Right atrium auricular region (tissue), 2 donors: Measurements from ENCODE around the gene ALOX5AP. TPM values are rescaled to one million over a fixed set of nuclear protein-coding genes. Genes with fewer than 3 reads are reported as not detected.

Source experiments
- DNase-seq: peaks from one replicate; pipeline ENCODE4 v3.0.0-alpha.2; 2019; ENCODE audit warnings: low spot score
- H3K27ac ChIP-seq, 2 donors: fragments of 200-600 bp; sonication (generic); 1 replicate in 1 of 2; 2 replicates in 1 of 2; pipeline ENCODE4 v1.5.1; 2016 to 2019
- H3K27me3 ChIP-seq, 2 donors: fragments of 200-600 bp; sonication (generic); one replicate each; pipeline versions ENCODE4 v1.5.1 to v1.6.0; 2017 to 2019
- H3K36me3 ChIP-seq: fragments of 200-600 bp; sonication (generic); one replicate; pipeline ENCODE4 v1.5.1; 2016
- H3K4me1 ChIP-seq, 2 donors: fragments of 200-600 bp; sonication (generic); one replicate each; pipeline versions ENCODE4 v1.5.1 to v1.6.0; 2017 to 2019
- H3K4me3 ChIP-seq, 2 donors: fragments of 200-600 bp; sonication (generic); 1 replicate in 1 of 2; 2 replicates in 1 of 2; pipeline ENCODE4 v1.5.1; 2017 to 2019; ENCODE audit warnings: mild to moderate bottlenecking in 1 of 2, moderate library complexity in 1 of 2
- H3K9me3 ChIP-seq, 2 donors: fragments of 200-600 bp; sonication (generic); one replicate each; pipeline ENCODE4 v1.5.1; 2019
- CTCF ChIP-seq, 2 donors: fragments of 200-600 bp; sonication (generic); IDR thresholded peaks; one replicate each; pipeline ENCODE4 v1.5.1; 2019; ENCODE audit warnings: antibody characterized with exemption in 2 of 2
- total RNA-seq, 2 donors: library from RNA; depleted of rRNA; stranded (reverse); fragments of >200 nt; gene quantifications; one replicate each; pipeline ENCODE4 v1.1.0, GENCODE V29; 2016

Gene ALOX5AP
- total RNA-seq, 2 donors from 2014 or later: 7.4 to 41.4 TPM

GRCh38 chr13:30736461-30737320 lies 1.3 kb downstream of the ALOX5AP start:
- no peak for TF ChIP-seq CTCF (IDR thresholded peaks at IDR 0.05)

GRCh38 chr13:30737511-30738337 lies 2.4 kb downstream of the ALOX5AP start:
- H3K4me1 ChIP-seq: peaks cover 0 to under 1% of the 10 kb centered on the region in 2 donors
- no peaks in the 10 kb centered on the region for H3K36me3 ChIP-seq
- no peak overlapping the region for H3K4me3 ChIP-seq
- no peak overlapping the region for H3K27ac ChIP-seq
- no peaks in the 10 kb centered on the region for H3K9me3 ChIP-seq
- no peak for DNase-seq
- no peak for TF ChIP-seq CTCF (IDR thresholded peaks at IDR 0.05)
- no peaks in the 10 kb centered on the region for H3K27me3 ChIP-seq

More at GRCh38 chr13:30736461-30737320, 1.3 kb downstream of the ALOX5AP start:
- H3K4me1 ChIP-seq: no peaks in the 10 kb centered on the region
- no peak overlapping the region for H3K4me3 ChIP-seq
- no peaks in the 10 kb centered on the region for H3K9me3 ChIP-seq
- no peak for DNase-seq
- H3K36me3 ChIP-seq: no peaks in the 10 kb centered on the region
- H3K27me3 ChIP-seq: no peaks in the 10 kb centered on the region
- no peak overlapping the region for H3K27ac ChIP-seq

- no peak overlapping the region for H3K27ac ChIP-seq
- H3K4me1 ChIP-seq: peaks cover 0 to 10% of the 10 kb centered on the region in 2 donors
- no peak overlapping the region for H3K4me3 ChIP-seq
- TF ChIP-seq CTCF (IDR thresholded peaks at IDR 0.05): no peak
- no peaks in the 10 kb centered on the region for H3K9me3 ChIP-seq
- H3K27me3 ChIP-seq: no peaks in the 10 kb centered on the region
- H3K36me3 ChIP-seq: no peaks in the 10 kb centered on the region
- no peak for DNase-seq
Observed at GRCh38 chr13:30738526-30739236, 3.3 kb downstream of the ALOX5AP start.

GRCh38 chr13:30739237-30739528 lies 3.8 kb downstream of the ALOX5AP start:
- H3K27me3 ChIP-seq: no peaks in the 10 kb centered on the region
- no peak for TF ChIP-seq CTCF (IDR thresholded peaks at IDR 0.05)
- no peak overlapping the region for H3K4me3 ChIP-seq

GRCh38 chr13:30739761-30740642 lies 4.7 kb downstream of the ALOX5AP start:
- Histone ChIP-seq H3K9me3 (no peaks in the 10 kb centered on the region), H3K4me3 (no peak overlapping the region), H3K27ac (no peak overlapping the region), H3K36me3 (no peaks in the 10 kb centered on the region), H3K4me1 (peaks cover 0 to 23% of the 10 kb centered on the region in 2 donors), H3K27me3 (no peaks in the 10 kb centered on the region)
- TF ChIP-seq CTCF (IDR thresholded peaks at IDR 0.05): no peak
- DNase-seq: no peak

More at GRCh38 chr13:30739237-30739528, 3.8 kb downstream of the ALOX5AP start:
- H3K27ac ChIP-seq: no peak overlapping the region
- peaks cover 0 to 15% of the 10 kb centered on the region in 2 donors for H3K4me1 ChIP-seq
- H3K9me3 ChIP-seq: no peaks in the 10 kb centered on the region
- no peak for DNase-seq
- H3K36me3 ChIP-seq: no peaks in the 10 kb centered on the region
